Pancreas (tissue), 10 donors: ENCODE measurements around the gene AGBL4. TPM values are rescaled to one million over a fixed set of nuclear protein-coding genes. Genes with fewer than 3 reads are reported as not detected.

Source experiments
- ATAC-seq, 4 donors: fragments of 200-7000 bp; cut with Tn5 transposase; one replicate each; pipeline versions ENCODE4 v1.8.0 to v1.9.1; 2020; ENCODE audit warnings: mild to moderate bottlenecking in 4 of 4, moderate library complexity in 4 of 4
- DNase-seq, 6 donors: peaks; one replicate each; pipeline ENCODE4 v3.0.0-alpha.2; 2020
- FAIRE-seq: peaks from 2 replicates; lab custom pipeline; 2012; peaks lifted over from hg19 to GRCh38; lab: Jason Lieb, UNC
- H3K27ac ChIP-seq, 4 donors: fragments of 200-600 bp; sonication (generic); 1 replicate in 3 of 4; 2 replicates in 1 of 4; pipeline versions ENCODE4 v1.5.0 to v1.8.0; 2020
- H3K27me3 ChIP-seq, 4 donors: fragments of 200-600 bp; one replicate each; pipeline ENCODE4 v1.8.0; 2021
- H3K36me3 ChIP-seq, 3 donors: fragments of 200-600 bp; sonication (generic) in 1 of 3; one replicate each; pipeline versions ENCODE4 v1.5.0 to v1.8.0; 2020 to 2021
- H3K4me1 ChIP-seq, 3 donors: fragments of 200-600 bp; one replicate each; pipeline ENCODE4 v1.8.0; 2021
- H3K4me3 ChIP-seq, 4 donors: fragments of 200-600 bp; sonication (generic) in 2 of 4; one replicate each; pipeline versions ENCODE4 v1.5.0 to v1.8.0; 2020 to 2021
- H3K9me3 ChIP-seq, 4 donors: fragments of 200-600 bp; one replicate each; pipeline ENCODE4 v1.8.0; 2021
- WGBS, 2 donors: extraction: QIAGEN DNeasy Blood & Tissue Kit; methylation state at CpG; one replicate each; pipeline ENCODE4 v1.1.7; 2013; 5-methylcytosine and 5-hydroxymethylcytosine counted together
- intact Hi-C, 3 donors: fragments of 100-400 bp; cut with DNase I; formaldehyde crosslinking; loops; one replicate each; pipeline versions ENCODE4 v1.11.1 to v1.14.2; 2022
- polyA plus RNA-seq, 2 donors: library from polyadenylated mRNA; stranded (reverse); fragments of 200-250 nt; gene quantifications; one replicate each; pipeline ENCODE4 v1.2.3, GENCODE V29; 2013
- total RNA-seq, 6 donors: library from RNA; stranded (reverse); fragmentation: NEBNext Ultra II Directional in 4 of 6; extraction: Animal tissue kit (Norgen Biotek cat#: 25700) in 4 of 6; gene quantifications; one replicate each; pipeline versions ENCODE4 v1.2.1 to v1.2.4, GENCODE V29; 2021 to 2023
- TF ChIP-seq, protein P1 (sequence below), 4 donors: fragments of 200-600 bp; sonication (generic) in 3 of 4; IDR thresholded peaks; one replicate each; pipeline versions ENCODE4 v1.5.0 to v1.8.0; 2021; ENCODE audit warnings: antibody characterized with exemption in 4 of 4
- donor health status: healthy with polysubstance abuse.
- donor health status: DM: no; HTN: no; CAD: no; lungs with moderate emphysema.
- donor health status: DM: no; HTN: no; CAD: no.
- donor health status: control.
- donor health status: control.
- donor health status: Bipolar disorder and iron deficiency.
- donor health status: DM: yes; HTN: yes; CAD: no.
- donor health status: DM: no; HTN: no; CAD: no.
- donor health status: DM: no; HTN: no; CAD: no.
- donor health status: DM: yes; HTN: yes; CAD: no.

AGBL4 gene
- total and polyA plus RNA-seq, 8 donors = 0.15 to 1.2 (median 0.59) TPM

DNA sequence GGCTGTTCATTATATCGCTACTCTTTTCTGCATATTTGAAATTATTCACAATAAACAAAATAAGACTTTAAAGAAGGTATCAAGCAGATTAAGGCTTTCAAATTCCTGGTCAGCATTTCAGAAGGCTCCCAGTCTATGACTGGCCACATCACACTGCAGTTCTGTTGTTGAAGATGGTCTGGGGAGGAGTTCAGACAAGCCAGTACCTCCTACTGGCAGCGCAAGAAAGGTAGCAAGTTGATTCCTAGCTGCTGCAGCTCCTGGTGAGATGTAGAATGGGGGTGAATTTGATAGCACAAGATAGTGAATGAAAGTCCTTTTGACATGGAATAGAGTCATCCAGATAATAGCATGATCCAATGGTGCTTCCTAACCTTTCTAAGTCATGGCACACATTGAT lies 1158.8 kb downstream of the AGBL4 start:
- WGBS, 2 donors = 45% methylated on average over 2 of the region's 2 CpGs
- no peak for FAIRE-seq
- H3K27me3 ChIP-seq = no peaks in the 10 kb centered on the region

DNA sequence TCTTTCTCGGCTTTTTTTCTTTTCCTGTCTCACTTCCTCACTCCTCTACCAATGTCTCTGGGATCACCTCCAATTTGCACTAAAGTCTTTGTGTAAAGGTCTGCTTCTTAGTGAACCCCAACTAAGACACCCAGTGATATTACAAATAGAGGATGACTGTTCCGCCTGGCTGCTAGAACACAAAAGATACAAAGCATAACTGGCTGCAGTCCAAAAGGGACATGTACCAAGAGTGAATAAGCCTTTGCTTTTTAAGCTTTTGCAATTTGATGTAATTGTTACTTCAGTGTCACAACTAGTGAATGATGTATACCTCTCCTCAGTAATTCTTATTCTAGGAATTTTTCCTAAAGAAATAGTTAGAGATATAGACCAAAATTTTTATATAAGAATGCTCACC lies 1164.3 kb downstream of the AGBL4 start:
- Histone ChIP-seq H3K36me3 (no peaks in the 10 kb centered on the region), H3K4me3 (no peak overlapping the region), H3K27me3 (peaks cover 0 to 3% (median 0%) of the 10 kb centered on the region in 4 donors), H3K9me3 (no peaks in the 10 kb centered on the region), H3K27ac (no peak overlapping the region), H3K4me1 (no peaks in the 10 kb centered on the region)
- intact Hi-C loops = no loop called here
- WGBS, 2 donors = 32% methylated on average over 2 of the region's 2 CpGs
- FAIRE-seq (no peak), DNase-seq (no peak), ATAC-seq (no peak)
- TF ChIP-seq, protein P1, sequence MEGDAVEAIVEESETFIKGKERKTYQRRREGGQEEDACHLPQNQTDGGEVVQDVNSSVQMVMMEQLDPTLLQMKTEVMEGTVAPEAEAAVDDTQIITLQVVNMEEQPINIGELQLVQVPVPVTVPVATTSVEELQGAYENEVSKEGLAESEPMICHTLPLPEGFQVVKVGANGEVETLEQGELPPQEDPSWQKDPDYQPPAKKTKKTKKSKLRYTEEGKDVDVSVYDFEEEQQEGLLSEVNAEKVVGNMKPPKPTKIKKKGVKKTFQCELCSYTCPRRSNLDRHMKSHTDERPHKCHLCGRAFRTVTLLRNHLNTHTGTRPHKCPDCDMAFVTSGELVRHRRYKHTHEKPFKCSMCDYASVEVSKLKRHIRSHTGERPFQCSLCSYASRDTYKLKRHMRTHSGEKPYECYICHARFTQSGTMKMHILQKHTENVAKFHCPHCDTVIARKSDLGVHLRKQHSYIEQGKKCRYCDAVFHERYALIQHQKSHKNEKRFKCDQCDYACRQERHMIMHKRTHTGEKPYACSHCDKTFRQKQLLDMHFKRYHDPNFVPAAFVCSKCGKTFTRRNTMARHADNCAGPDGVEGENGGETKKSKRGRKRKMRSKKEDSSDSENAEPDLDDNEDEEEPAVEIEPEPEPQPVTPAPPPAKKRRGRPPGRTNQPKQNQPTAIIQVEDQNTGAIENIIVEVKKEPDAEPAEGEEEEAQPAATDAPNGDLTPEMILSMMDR (IDR thresholded peaks at IDR 0.05) = no peak

More for the DNA sequence above, 1158.8 kb downstream of the AGBL4 start:
- H3K4me1 ChIP-seq = no peaks in the 10 kb centered on the region
- no peak overlapping the region for H3K27ac ChIP-seq
- H3K9me3 ChIP-seq = no peaks in the 10 kb centered on the region
- ATAC-seq = no peak
- TF ChIP-seq, protein P1 (IDR thresholded peaks at IDR 0.05) = no peak
- no peak for DNase-seq
- no peaks in the 10 kb centered on the region for H3K36me3 ChIP-seq
- H3K4me3 ChIP-seq = no peak overlapping the region
- intact Hi-C loops = no loop called here

DNA sequence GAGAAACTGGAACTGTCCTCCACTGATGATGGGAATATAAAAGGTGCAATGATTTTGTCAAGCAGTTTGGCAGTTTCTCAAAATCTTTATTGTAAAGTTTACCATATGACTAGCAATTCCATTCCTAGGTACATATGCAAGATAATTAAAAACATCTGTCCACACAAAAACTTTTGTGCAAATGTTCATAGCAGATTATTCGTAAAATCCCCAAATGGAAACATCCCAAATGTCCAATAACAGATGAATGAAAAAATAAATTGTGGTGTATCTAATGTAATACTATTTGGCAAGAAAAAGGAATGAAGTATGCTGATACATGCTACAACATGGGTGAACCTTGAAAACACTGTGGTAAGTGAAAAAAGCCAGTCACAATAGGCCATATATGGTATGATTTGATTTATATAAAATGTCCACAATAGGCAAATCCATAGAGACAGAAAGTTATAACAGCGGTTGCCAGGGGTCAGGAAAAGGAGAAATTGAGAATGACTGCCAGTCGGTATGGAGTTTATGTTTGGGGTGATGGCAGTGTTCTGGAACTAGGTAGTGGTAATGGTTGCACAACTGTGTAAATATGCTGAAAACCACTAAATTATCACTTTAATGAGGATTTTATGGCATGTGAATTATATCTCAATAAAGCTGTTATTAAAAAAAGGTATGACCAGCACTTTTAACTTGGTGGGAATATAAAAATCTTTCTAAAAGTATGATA lies 1165.4 kb downstream of the AGBL4 start:
- TF ChIP-seq, protein P1 (IDR thresholded peaks at IDR 0.05) = no peak
- WGBS, 2 donors = 49 to 65% methylated on average over 3 of the region's 3 CpGs

DNA sequence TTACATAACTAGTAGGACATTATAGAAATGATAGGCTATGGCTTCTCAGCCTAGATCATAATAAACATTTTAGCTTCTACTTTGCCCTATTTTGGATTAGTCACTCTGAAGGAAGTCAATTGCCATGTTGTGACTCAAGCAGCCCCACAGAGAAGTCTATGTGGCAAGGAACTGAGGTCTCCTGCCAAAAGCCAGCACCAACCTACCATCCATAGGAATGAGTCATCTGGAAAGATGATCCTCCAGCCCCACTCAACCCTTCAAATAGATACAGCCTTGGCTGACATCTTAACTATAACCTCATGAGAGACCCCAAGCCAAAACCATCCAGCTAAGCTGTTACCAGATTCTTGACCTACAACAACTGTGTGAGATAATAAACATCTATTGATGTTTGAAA lies 1170.7 kb downstream of the AGBL4 start:
- no peaks in the 10 kb centered on the region for H3K36me3 ChIP-seq
- no peak for DNase-seq
- no peaks in the 10 kb centered on the region for H3K9me3 ChIP-seq
- no peaks in the 10 kb centered on the region for H3K4me1 ChIP-seq
- intact Hi-C loops = no loop called here
- TF ChIP-seq, protein P1 (IDR thresholded peaks at IDR 0.05) = no peak
- no peak for FAIRE-seq
- H3K27ac ChIP-seq = no peak overlapping the region
- ATAC-seq = no peak
- H3K4me3 ChIP-seq = no peak overlapping the region
- peaks cover 0 to 3% (median 0%) of the 10 kb centered on the region in 4 donors for H3K27me3 ChIP-seq

More for the DNA sequence above, 1165.4 kb downstream of the AGBL4 start:
- H3K27me3 ChIP-seq = peaks cover 0 to 3% (median 0%) of the 10 kb centered on the region in 4 donors
- ATAC-seq (no peak), DNase-seq (no peak), FAIRE-seq (no peak)
- H3K36me3 ChIP-seq = no peaks in the 10 kb centered on the region
- no peak overlapping the region for H3K4me3 ChIP-seq
- no peaks in the 10 kb centered on the region for H3K9me3 ChIP-seq
- intact Hi-C loops = no loop called here
- H3K4me1 ChIP-seq = no peaks in the 10 kb centered on the region
- H3K27ac ChIP-seq = no peak overlapping the region

DNA sequence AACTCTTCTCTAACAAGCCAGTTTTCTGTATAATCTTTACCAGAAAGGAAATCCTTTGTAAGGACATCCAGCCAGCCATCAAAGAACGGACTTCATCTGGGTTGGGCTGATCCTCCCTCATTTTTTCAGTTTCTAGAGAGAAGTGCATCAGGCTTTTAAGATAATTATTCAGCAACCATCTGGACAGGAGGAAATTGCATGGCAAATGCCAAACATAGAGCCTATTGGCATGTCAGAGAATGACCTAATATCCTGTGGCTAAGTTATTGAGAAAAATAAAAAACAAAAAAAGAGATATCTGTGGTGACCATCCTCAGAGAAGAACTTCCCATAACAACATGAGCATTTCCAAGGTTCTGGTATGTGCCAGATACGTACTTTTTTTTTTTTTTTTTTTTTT lies 1172.1 kb downstream of the AGBL4 start:
- WGBS, 2 donors = 34 to 35% methylated on average over 2 of the region's 2 CpGs
- TF ChIP-seq, protein P1 (IDR thresholded peaks at IDR 0.05) = no peak
- peaks cover 0 to 3% (median 0%) of the 10 kb centered on the region in 4 donors for H3K27me3 ChIP-seq
- FAIRE-seq = no peak
- no peak for DNase-seq
- H3K9me3 ChIP-seq = no peaks in the 10 kb centered on the region
- H3K36me3 ChIP-seq = no peaks in the 10 kb centered on the region
- no peak for ATAC-seq
- intact Hi-C loops = no loop called here
- no peak overlapping the region for H3K27ac ChIP-seq
- H3K4me3 ChIP-seq = no peak overlapping the region
- no peaks in the 10 kb centered on the region for H3K4me1 ChIP-seq
